GM19351 (cell line): Measurements from ENCODE around the gene HPRT1.

Experiments
- ATAC-seq: cut with Tn5 transposase; IDR thresholded peaks from one replicate; pipeline ENCODE4 v1.9.1; 2021; ENCODE audit warnings: mild to moderate bottlenecking, moderate library complexity; ENCODE audit not compliant: unreplicated experiment

The HPRT1 gene

DNA sequence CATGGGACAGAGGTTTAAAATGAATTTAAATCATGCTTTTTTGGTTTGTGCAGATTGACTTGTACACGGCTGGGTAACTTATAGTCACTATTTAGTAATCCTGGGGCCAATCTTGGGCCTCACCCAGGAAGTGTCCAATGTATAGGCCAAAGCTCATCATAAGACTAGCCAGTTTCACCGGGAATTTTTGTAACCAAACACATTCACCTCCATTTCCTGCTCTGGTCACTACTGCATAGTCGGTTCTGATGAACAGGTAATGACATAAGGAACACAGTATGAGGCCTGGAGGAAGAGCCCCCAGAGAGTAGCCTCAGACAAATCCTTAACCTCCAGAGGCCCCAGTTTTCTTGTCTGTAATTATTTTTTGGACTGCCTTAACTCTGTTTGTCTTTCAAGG, 81.9 kb downstream of the HPRT1 start:
- ATAC-seq = no peak

DNA sequence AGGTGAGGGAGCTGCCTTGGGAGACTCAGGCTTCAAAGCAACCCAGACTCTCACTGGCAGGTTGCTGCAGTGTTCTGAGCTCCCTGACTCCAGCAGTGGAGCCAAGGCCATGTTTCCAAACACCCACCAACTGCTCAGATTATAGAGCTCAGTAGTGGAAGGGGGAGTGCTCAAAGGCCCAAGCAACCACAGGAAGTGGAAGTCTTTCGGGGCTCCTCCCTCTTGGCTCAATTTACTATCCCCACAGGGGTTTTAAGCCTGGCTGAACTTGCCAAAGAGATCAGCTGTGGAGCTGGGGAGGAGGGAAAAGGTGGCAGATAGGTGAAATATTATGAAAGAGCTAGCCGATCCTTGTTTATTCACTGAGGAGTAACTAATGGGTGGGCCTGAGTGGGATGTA, 82.5 kb downstream of the HPRT1 start:
- ATAC-seq = peak; percentile 88

DNA sequence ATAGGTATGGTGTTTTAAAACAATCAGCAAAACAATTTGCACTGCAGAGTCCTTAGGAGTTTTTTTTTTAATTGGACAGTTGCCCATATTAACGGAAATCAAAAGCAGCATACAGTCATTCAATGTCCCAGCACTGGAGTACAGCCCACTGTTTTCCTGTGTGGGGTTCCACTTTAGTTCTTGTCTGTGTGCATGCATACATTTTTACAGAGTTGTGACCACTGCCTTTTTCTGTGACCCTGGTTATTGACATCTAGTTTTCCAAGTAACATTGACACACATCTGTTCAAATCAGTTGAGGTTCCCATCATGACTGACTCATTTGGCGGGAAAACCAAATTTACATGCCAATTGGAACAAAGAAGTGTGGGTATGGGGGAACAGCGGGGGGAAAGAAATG, 83.3 kb downstream of the HPRT1 start:
- ATAC-seq = no peak

- ATAC-seq = no peak
Observed at GRCh38 chrX:134544135-134544512, 84.2 kb downstream of the HPRT1 start.

- ATAC-seq = no peak
Observed at GRCh38 chrX:134544513-134545151, 84.7 kb downstream of the HPRT1 start.

DNA sequence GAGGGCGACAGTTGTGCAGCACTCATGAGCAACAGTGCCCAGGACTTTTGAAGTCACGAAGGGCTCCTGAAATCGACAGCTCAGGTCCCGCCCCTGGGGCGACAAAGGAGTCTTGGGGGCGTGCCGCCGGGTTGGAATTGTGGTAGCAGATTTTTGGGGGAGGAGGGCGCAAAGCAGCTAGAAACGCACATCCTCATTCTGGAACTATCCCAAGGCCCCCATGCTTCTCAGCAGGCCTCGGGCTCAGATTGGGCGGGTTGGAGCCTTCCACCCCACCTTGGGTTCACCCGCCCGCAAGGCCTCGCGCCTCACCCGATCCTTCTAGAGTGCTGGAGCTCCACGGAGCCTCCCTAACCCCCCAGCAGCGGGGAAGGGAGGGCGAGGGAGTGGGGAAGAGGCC, 85.5 kb downstream of the HPRT1 start:
- no peak for ATAC-seq

- ATAC-seq = no peak
Observed at GRCh38 chrX:134546187-134546586, 86.2 kb downstream of the HPRT1 start.

DNA sequence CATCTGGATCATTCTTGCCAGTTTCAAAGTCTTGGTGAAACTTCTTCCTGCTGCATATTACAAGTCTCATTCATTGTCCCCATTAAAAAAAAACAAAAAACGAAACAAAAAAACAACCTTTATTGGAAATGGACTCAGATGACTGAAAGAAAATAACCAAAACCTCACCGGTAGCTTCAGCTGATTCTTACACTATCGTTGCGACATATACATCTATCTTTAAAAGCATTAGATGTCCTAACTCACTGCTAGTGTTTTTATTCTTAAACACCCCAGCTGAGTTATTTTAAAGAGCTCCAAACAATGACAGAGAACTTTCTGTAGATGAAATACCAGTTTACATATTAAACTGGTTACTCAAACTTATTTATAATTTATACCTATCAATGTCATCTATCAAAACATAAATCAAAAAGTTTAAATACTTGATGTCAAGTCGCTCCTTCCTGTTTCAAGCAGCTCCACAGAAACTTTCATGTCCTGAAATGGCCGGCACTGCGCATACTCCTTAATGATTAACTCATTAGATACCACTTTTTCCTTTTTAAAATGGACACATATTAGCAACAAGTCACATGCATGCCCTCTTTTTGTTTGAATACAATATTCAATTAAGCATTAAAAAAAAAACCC, 87.2 kb downstream of the HPRT1 start:
- ATAC-seq = no peak

DNA sequence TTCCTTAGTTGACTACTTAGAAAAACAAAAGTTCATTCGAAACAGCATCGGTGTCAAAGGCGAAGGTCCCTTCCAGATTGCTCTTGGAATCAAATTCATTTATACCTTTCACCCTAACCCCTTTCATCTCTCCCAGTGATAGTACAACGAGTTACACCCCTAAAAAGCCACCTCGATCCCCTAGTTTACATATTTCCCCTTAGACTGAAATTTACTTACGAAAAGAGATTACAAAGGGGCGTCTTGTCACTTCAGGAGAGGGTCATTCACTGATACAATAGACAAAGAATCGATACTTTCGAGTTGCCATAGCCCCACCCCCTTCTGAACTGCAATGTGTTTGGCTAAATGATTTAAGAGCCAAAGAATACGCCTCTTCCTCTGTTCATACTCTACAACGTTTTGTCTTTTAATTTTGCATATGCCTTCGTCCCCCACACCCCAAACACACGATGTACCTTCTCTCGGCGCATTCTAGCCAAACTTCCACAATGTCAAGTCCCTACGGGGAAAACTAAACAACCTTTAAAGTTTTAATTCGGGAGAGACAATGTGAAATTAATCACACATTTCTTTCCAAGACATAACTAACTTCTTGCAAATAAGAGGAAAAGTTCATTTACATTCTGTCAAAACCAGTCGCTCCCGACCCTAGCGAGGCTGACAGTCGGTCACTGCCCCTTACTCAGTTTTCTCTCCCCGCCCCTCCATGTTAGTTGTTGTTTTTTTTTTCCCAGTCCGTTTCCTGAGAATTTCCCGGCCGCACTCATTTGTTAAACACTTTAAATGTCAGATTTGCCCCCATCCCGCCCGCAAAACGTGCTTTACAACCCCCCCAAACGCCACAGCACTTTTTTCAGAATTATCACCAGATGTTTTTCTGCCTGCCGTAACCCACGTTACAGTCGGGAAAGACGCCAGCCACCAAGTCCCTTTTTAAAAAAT, 88.6 kb downstream of the HPRT1 start:
- ATAC-seq = peak; percentile 36
